Measurements from ENCODE around the gene C16orf82. TPM values are rescaled to one million over a fixed set of nuclear protein-coding genes. Genes with fewer than 3 reads are reported as not detected.

Gene C16orf82
- total RNA-seq, 1 experiment from 2014 or later: not detected

GRCh38 chr16:27097800-27098230 lies 31.1 kb downstream of the C16orf82 start:
- Histone ChIP-seq H2BK15ac (ENCODE audit: low read depth, low read length) (no peak overlapping the region), H3K23me2 (ENCODE audit: insufficient read length, low read depth, low read length, poor library complexity, severe bottlenecking) (no peaks in the 10 kb centered on the region), H3K14ac (ENCODE audit: insufficient read depth, low read length) (no peak overlapping the region), H2AFZ (ENCODE audit: low read length) (no peak overlapping the region), H3K27me3 (ENCODE audit: insufficient read depth, low read length) (no peaks in the 10 kb centered on the region), H3K79me1 (ENCODE audit: insufficient read depth, low read depth, low read length, poor library complexity, severe bottlenecking) (no peaks in the 10 kb centered on the region), H3K79me2 (ENCODE audit: insufficient read depth, low read length) (no peaks in the 10 kb centered on the region), H2BK5ac (ENCODE audit: insufficient read length, low read length) (no peak overlapping the region), H2BK12ac (ENCODE audit: insufficient read length, low read depth, low read length) (no peak overlapping the region), H4K91ac (ENCODE audit: insufficient read length, low read depth, low read length) (no peak overlapping the region), H3K27ac (ENCODE audit: insufficient read length, low read depth, low read length) (no peak overlapping the region), H3K18ac (ENCODE audit: insufficient read length, low read depth, low read length) (no peak overlapping the region), H4K20me1 (ENCODE audit: control insufficient read depth, insufficient read depth, insufficient read length) (no peaks in the 10 kb centered on the region), H3K4ac (ENCODE audit: low read depth, low read length) (no peak overlapping the region), H3K4me2 (ENCODE audit: insufficient read depth, insufficient read length, low read length) (no peak overlapping the region), H3K23ac (ENCODE audit: insufficient read length, low read depth, low read length) (no peak overlapping the region), H3K9me3 (ENCODE audit: control insufficient read depth, low read depth, low read length) (no peaks in the 10 kb centered on the region), H3K4me1 (ENCODE audit: insufficient read depth, low read length) (no peaks in the 10 kb centered on the region), H2BK120ac (ENCODE audit: low read depth, low read length, poor library complexity, severe bottlenecking) (no peak overlapping the region), H2AK5ac (ENCODE audit: insufficient read length, low read length) (no peak overlapping the region), H3T11ph (ENCODE audit: low read length) (no peak overlapping the region), H3K56ac (ENCODE audit: insufficient read length, low read depth, low read length) (no peak overlapping the region), H4K8ac (replicated peaks; ENCODE audit: insufficient read length, low read depth, low read length) (no peak overlapping the region), H4K5ac (ENCODE audit: insufficient read length, low read depth, low read length) (no peak overlapping the region), H2BK20ac (ENCODE audit: low read depth, low read length, poor library complexity, severe bottlenecking) (no peak overlapping the region), H3K9ac (ENCODE audit: extremely low read depth, insufficient read length, low read length) (no peak overlapping the region)
- no peak overlapping the region for H3K4me3 Mint-ChIP-seq
- peaks cover 4% of the 10 kb centered on the region for H3K27me3 Mint-ChIP-seq (ENCODE audit: low read depth)
- H3K4me1 Mint-ChIP-seq: no peaks in the 10 kb centered on the region
- DNase-seq: no peak
- no CpG with 5 or more reads among the region's 6 CpGs for WGBS (ENCODE audit: extremely low coverage, insufficient read length, low lambda C conversion rate)
- no peak overlapping the region for H3K27ac Mint-ChIP-seq
- peaks cover 8 to 11% of the 10 kb centered on the region in 2 experiments; a peak in 4 of 5 replicates for H3K9me3 Mint-ChIP-seq
- TF ChIP-seq CTCF (conservative IDR thresholded peaks at IDR 0.05): no peak
- peaks cover 0 to 5% (median 0%) of the 10 kb centered on the region in 3 experiments; a peak in 2 of 7 replicates for H3K36me3 Mint-ChIP-seq (ENCODE audit: insufficient read depth in 1 of 3, low read depth in 3 of 3)
